HUES6 (cell line): ENCODE measurements around the gene CALN1.

ENCODE experiments used
- H3K27ac ChIP-seq: 2 replicates; pipeline ENCODE4 v1.7.0; 2013; ENCODE audit warnings: low read depth, mild to moderate bottlenecking, low read length, inconsistent platforms
- H3K27me3 ChIP-seq: 2 replicates; pipeline ENCODE4 v1.6.1; 2013; ENCODE audit warnings: low read length; ENCODE audit not compliant: control insufficient read depth, insufficient read depth
- H3K36me3 ChIP-seq: 2 replicates; pipeline ENCODE4 v1.6.1; 2013; ENCODE audit warnings: low read length; ENCODE audit not compliant: control insufficient read depth, insufficient read depth
- H3K4me1 ChIP-seq: 2 replicates; pipeline ENCODE4 v1.6.1; 2013; ENCODE audit warnings: low read length; ENCODE audit not compliant: control insufficient read depth, insufficient read depth
- H3K4me3 ChIP-seq: 2 replicates; pipeline ENCODE4 v1.5.1; 2013; ENCODE audit warnings: low read depth, low read length
- H3K9ac ChIP-seq: one replicate; pipeline ENCODE4 v1.6.1; 2013; ENCODE audit warnings: mild to moderate bottlenecking, low read length
- H3K9me3 ChIP-seq: 2 replicates; pipeline ENCODE4 v1.6.1; 2013; ENCODE audit warnings: low read depth, low read length; ENCODE audit not compliant: control insufficient read depth, insufficient read depth

CALN1 gene

DNA sequence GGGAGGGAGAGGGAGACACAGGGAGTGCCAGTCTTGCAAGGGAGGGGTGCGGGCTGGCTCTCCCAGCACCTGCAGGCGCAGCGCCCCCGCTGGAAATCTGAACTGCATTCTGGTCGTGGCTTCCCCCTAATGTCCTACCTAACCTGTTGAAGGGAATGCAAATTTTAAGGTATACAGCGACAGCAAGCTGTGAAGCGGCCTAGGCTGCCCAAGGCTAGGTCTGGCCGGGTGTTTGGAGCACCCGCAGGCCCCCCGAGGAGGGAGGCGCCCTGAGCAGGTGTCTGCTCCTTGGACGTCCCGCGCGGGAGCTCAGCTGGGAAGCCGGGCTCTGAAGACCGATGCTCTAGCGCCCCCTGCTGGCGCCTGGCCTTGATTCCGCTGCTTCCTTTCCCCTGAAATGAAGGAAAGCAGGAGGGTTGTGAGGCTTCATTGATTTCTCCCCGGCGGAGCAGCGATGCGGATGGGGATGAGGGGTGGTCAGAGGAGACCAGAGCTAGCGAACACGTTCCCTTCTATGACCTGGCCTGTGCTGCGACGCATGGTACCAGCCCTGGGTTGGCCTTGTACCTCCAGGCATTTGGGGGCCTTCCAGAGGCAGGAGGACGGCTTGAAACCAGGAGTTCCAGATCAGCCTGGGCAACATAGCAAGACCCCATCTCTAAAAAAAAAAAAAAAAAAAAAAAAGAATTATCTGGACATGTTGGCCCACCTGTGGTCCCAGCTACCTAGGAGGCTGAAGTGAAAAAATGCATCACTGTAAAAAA lies 678.8 kb downstream of the CALN1 start:
- Histone ChIP-seq H3K27ac (no peak overlapping the region), H3K36me3 (no peaks in the 10 kb centered on the region), H3K4me3 (peak overlapping the region; percentile 53), H3K4me1 (peaks cover 8% of the 10 kb centered on the region; the same call in 1 of the 2 replicates), H3K9ac (no peak overlapping the region), H3K9me3 (peaks cover 19% of the 10 kb centered on the region; the same call in 1 of the 2 replicates), H3K27me3 (no peaks in the 10 kb centered on the region)

DNA sequence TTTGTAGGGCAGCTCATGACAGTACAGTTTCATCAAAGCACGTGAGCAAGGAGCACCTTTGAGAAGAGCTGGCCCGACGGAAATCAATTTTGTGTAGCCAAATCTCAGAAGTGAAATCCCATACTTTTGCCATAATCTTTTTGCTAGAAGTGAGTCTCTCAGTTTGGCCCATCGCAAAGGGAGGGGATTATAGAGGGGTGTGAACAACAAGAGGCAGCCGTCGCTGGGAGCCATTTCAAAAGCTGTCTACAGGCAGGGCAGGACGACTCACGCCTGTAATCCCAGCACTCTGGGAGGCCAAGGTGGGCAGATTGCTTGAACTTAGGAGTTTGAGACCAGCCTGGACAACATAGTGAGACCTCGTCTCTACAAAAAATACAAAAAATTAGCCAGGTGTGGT lies 680.4 kb downstream of the CALN1 start:
- peaks cover 8% of the 10 kb centered on the region; the same call in 1 of the 2 replicates for H3K4me1 ChIP-seq
- peaks cover 19% of the 10 kb centered on the region; the same call in 1 of the 2 replicates for H3K9me3 ChIP-seq
- H3K27ac ChIP-seq = no peak overlapping the region
- H3K9ac ChIP-seq = no peak overlapping the region
- no peaks in the 10 kb centered on the region for H3K27me3 ChIP-seq
- H3K4me3 ChIP-seq = no peak overlapping the region
- H3K36me3 ChIP-seq = no peaks in the 10 kb centered on the region
